PC-3 (cell line): Measurements from ENCODE around the gene C14orf93.

ENCODE experiments used
- EZH2 ChIP-seq: fragments of 300-600 bp; sonication (generic); IDR thresholded peaks from one replicate; pipeline ENCODE4 v1.6.1; 2017; ENCODE audit warnings: antibody characterized with exemption, mild to moderate bottlenecking, low read length; ENCODE audit not compliant: unreplicated experiment
- TF ChIP-seq, protein P1 (sequence below): fragments of 300-600 bp; sonication (generic); conservative IDR thresholded peaks from 2 replicates; pipeline ENCODE4 v1.5.1; 2017; ENCODE audit warnings: antibody characterized with exemption, low read depth, mild to moderate bottlenecking, low read length

DNA sequence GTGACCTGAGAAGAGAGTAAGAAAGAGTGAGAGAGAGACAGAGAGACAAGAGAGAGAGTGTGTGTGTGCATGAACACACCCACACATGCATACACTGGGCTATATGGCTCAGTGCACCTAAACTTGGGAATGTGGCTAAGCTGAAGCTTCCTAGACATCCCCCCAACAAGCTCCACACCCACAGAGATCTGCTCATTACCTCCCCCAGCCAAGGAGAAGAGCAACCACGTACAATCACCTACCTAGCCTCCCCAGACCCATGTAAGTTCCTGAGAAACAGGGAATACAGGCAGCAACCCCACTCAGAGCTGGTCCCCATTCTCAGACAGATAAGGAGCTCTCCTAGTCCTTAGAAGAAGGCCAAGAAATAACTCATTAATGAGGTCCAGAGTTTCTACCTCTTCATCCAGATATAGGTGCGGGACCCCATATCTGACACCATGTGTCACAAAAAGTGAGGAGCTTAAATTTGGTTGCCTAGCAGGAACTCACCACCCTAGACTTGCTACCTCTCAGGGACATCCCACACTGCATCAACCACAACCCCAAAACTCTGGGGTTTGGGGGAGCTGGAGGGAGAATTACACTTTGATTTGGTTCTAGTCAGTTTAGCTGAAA lies 37.5 kb downstream of the C14orf93 start:
- TF ChIP-seq, protein P1, sequence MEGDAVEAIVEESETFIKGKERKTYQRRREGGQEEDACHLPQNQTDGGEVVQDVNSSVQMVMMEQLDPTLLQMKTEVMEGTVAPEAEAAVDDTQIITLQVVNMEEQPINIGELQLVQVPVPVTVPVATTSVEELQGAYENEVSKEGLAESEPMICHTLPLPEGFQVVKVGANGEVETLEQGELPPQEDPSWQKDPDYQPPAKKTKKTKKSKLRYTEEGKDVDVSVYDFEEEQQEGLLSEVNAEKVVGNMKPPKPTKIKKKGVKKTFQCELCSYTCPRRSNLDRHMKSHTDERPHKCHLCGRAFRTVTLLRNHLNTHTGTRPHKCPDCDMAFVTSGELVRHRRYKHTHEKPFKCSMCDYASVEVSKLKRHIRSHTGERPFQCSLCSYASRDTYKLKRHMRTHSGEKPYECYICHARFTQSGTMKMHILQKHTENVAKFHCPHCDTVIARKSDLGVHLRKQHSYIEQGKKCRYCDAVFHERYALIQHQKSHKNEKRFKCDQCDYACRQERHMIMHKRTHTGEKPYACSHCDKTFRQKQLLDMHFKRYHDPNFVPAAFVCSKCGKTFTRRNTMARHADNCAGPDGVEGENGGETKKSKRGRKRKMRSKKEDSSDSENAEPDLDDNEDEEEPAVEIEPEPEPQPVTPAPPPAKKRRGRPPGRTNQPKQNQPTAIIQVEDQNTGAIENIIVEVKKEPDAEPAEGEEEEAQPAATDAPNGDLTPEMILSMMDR: no peak
- TF ChIP-seq EZH2: no peak
